Stimulated activated CD4-positive, alpha-beta T cell treated with anti-CD3 and anti-CD28 coated beads, TNF-alpha, amount 100 ng/mL, for 24 hours (primary cell): ENCODE results near the gene LTF.
A peak's percentile ranks its signal among the peaks of the same experiment; 100 is the strongest.
"Not testable (repeated sequence)": the region's sequence is repeated elsewhere in the genome, so short reads cannot be mapped to it uniquely, and the experiment has no call there.

Experiments used
- DNase-seq, 3 experiments: peaks; one replicate each; pipeline ENCODE4 v3.0.0-alpha.2; 2020; ENCODE audit warnings: low read depth in 3 of 3

Gene LTF

GRCh38 chr3:46442576-46443530 is 21.9 kb downstream of the LTF start:
- peak in 1 of 3 experiments; percentile 29 for DNase-seq

DNA sequence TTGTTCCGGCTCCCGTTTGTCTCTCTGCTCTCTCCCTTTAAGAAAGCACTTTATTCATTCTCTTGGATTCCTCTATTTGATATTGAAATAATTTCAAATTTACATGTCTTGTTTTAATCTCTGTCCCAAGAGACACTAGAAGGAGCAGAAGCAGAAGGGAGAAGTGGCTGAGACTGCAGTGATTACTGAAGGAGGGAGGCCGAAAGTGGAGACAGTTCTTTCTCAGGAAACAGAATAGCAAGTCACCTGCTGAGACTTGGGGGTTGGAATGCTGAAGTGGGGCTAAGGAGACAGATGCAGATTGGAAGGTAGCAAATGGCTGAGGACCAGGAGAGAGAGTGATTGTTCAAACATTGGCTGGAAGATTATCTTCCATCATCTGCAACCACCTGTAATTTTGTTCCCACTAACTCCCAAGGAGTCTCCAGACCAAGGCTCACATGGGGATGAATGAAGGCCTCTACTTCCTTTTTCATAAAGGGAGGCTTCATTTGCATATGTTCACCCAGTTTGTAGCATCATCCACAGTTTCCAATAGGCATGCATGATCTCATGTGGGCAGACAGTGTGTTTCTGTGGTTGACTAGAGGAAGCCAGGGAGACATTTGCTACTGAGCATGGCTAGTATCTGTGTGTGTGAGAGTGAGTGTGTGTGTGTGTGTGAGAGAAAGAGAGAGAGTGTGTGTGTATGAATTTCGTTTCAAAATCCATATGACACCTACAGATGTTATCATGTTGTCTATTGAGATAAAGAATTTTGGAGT is 24.0 kb downstream of the LTF start:
- peak in 1 of 3 experiments; percentile 14 for DNase-seq

GRCh38 chr3:46438831-46439230 is 25.9 kb downstream of the LTF start:
- DNase-seq: no peak

DNA sequence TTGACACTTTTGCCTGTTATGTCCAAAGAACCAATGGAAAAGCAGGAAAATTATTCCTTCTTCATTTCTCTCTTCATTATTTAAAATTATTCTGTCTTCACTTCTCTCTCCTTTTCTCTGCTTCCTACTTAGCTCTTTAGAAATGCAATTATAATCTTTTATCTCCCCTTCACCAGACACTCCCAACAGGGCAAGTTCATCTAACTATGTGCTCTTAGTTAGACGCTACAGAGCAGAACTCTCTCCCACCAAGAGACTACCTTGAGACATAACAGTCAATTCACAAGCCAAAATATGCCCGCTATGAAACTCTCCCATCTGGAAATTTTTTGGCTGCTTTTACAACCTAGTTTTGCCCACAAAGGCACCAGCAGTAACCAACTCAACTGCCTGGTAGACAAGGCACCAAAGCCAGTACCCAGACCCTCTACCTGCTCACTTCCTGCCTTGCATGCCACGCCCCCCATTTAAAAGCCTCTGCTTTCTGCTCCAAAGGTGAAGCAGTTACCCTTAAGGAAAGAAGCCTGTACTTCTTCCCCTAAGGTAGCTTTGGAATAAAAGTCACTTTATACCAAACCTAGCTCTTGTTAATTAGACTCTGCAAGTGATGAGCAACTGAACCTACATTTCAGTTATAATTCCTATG is 29.5 kb downstream of the LTF start:
- DNase-seq: no peak

- no peak for DNase-seq
These were observed 30.9 kb downstream of the LTF start for GRCh38 chr3:46433841-46434240.

- not testable (repeated sequence) for DNase-seq
These were observed 31.6 kb downstream of the LTF start for GRCh38 chr3:46433118-46433517.

- DNase-seq: not testable (repeated sequence)
These were observed 32.8 kb downstream of the LTF start for GRCh38 chr3:46431905-46432304.

- DNase-seq: not testable (repeated sequence)
These were observed 33.8 kb downstream of the LTF start for GRCh38 chr3:46430879-46431278.

DNA sequence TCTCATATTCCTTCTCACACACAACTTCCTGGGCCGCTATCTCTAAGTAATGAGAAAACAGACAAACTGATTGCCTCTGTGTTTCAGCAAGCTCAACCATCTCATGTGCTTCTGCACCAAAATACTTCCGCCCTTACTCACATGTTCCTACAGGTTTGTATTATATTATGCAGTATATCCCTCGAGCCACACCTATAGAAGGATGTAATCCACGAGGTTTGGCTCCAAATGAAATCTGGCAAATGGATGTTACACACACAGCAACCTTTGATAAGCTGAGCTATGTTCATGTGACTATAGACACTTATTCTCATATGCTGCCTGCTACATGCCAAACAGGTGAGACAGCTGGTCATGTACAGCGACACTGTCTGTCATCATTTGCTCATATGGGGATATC is 35.0 kb downstream of the LTF start:
- DNase-seq: no peak

- no peak for DNase-seq
These were observed 35.5 kb downstream of the LTF start for GRCh38 chr3:46429250-46429649.

DNA sequence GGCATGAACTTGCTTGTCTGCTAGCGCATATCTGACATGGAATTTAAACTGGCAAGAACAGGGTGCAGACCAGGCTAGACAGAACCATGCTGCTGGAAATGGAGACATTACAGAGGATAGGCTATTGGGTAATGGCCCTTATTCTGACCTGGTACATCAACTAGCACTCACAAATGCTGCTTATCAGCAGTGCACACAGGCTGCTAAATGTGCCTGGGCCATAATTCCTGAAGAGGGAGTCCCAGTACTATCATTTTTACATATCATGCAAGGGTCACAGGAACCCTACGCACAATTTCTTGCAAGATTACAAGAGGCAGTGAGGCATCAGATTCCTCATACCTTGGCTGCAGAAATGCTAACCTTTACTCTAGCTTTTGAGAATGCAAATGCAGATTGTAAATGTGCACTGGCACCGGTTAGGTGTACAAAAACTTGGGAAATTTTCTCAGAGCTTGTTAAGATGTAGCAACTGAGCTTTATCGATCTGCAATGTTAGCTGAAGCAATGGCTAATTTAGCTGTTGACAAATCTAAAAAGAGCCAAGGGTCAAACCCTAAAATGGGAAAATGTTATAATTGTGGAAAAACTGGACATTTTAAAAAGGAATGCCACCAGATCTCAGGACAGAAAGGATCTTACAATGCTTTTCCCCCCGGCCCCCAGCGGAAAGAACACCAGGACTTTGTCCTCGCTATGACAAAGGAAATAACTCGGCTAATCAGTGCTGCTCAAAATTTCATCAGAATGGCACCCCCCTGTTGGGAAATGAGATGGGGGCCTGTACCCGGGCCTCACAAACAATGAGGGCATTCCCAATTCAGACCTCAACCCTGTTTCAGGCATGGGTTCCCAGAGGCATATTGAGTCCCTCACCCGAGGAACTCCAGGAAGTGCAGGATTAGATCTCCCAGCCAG is 36.5 kb downstream of the LTF start:
- DNase-seq: no peak

- not testable (repeated sequence) for DNase-seq
These were observed 37.3 kb downstream of the LTF start for GRCh38 chr3:46427404-46427803.

GRCh38 chr3:46426476-46426875 is 38.2 kb downstream of the LTF start:
- not testable (repeated sequence) for DNase-seq

DNA sequence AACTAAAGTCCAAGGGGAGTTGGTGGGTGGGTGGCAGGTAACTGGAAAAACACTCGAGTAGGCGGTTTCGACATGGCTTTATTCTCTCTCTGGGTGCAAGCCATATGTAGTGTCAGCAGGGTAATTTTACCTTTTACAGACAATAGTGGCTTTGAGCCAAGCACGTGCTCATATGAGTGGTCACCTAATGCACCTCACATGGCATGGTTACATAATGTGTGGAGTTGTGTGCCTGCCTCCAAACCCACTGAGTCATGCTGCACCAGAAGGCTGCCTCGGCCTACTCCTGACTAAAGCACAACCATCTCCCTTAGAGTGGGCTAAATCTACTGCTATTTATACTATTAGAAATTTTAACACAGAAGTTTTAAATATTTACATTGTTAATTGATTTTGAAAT is 41.1 kb downstream of the LTF start:
- no peak for DNase-seq

GRCh38 chr3:46422617-46423016 is 42.1 kb downstream of the LTF start:
- DNase-seq: no peak

GRCh38 chr3:46420931-46421330 is 43.8 kb downstream of the LTF start:
- DNase-seq: no peak

DNA sequence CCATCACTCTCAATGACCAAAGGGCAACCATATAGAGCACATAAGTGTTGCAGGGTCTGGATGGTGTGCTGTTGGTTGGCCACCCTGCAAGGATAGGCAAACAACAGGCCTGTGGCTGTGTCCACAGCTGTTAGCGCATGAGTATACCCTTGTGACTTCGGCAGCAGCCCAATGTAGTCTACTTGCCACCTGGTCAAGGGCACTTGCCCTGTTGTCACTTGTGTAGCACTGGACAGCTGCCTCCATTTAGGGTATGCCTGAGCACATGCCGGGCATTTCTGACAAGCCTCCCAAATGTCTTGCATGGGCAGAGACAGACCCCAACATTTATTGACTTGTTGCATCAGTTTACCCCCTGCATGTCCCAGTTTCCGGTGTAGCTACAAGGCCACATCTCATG is 44.9 kb downstream of the LTF start:
- DNase-seq: no peak

GRCh38 chr3:46417841-46418611 is 46.7 kb downstream of the LTF start:
- DNase-seq: no peak

GRCh38 chr3:46416811-46417510 is 47.7 kb downstream of the LTF start:
- DNase-seq: no peak
